HepG2 (cell line): Measurements from ENCODE around the gene NDUFA5. TPM values are rescaled to one million over a fixed set of nuclear protein-coding genes. Genes with fewer than 3 reads are reported as not detected.

Experiments used
- ATAC-seq: fragments of 200-7000 bp; cut with Tn5 transposase; 3 replicates; pipeline ENCODE4 v1.9.1; 2020; ENCODE audit warnings: mild to moderate bottlenecking, moderate library complexity
- BruUV-seq: library from RNA; stranded (reverse); fragments of 400-500 nt; replicated peaks from 2 replicates; lab custom pipeline; 2021; lab: Mats Ljungman, UMichigan
- CTCF ChIA-PET: fragments of 300-600 bp; formaldehyde crosslinking; extraction: SDS; loops from one replicate; lab custom pipeline; 2021; ENCODE audit warnings: low total read pairs, inconsistent platforms, low intra/inter-chr PET ratio; lab: Yijun Ruan, JAX
- POLR2A ChIA-PET: fragments of 350-600 bp; sonication (Branson Sonifier 250); formaldehyde crosslinking; loops from one replicate; lab custom pipeline; 2020; ENCODE audit warnings: antibody characterized with exemption, inconsistent platforms; lab: Yijun Ruan, JAX
- DNase-seq: peaks from one replicate; pipeline ENCODE4 v3.0.0-alpha.2; 2015; ENCODE audit warnings: low spot score
- FAIRE-seq: peaks from 3 replicates; lab custom pipeline; 2011; peaks lifted over from hg19 to GRCh38; lab: Jason Lieb, UNC
- H2AFZ ChIP-seq: one replicate; pipeline ENCODE4 v1.6.1; 2011; ENCODE audit warnings: low read length, inconsistent platforms
- H3K27ac ChIP-seq: fragments of 300-600 bp; 3 replicates; pipeline ENCODE4 v1.8.0; 2011; ENCODE audit warnings: mixed run types, mild to moderate bottlenecking, mixed read lengths, low read length, inconsistent platforms; ENCODE audit not compliant: insufficient read depth; ENCODE audit errors: extremely low read length
- H3K27me3 ChIP-seq, 2 experiments: fragments of 200-600 bp in 1 of 2; 2 replicates in 1 of 2; 3 replicates in 1 of 2; pipeline versions ENCODE4 v1.6.0 to v1.8.0; 2011; ENCODE audit warnings: low read length in 2 of 2, mild to moderate bottlenecking in 2 of 2, moderate library complexity in 2 of 2, inconsistent platforms in 1 of 2; ENCODE audit not compliant: insufficient read depth in 2 of 2, control insufficient read depth in 1 of 2
- H3K36me3 ChIP-seq, 2 experiments: fragments of 200-600 bp in 1 of 2; replicated peaks in 1 of 2; 2 replicates in 1 of 2; 3 replicates in 1 of 2; pipeline versions ENCODE4 v1.5.1 to v1.8.0; 2011; ENCODE audit warnings: low read length in 2 of 2, inconsistent platforms in 1 of 2; ENCODE audit not compliant: insufficient read depth in 2 of 2, control insufficient read depth in 1 of 2
- H3K4me1 ChIP-seq: 2 replicates; pipeline ENCODE4 v1.5.1; 2012; ENCODE audit warnings: low read length, inconsistent platforms; ENCODE audit not compliant: insufficient read depth
- H3K4me2 ChIP-seq: 2 replicates; pipeline ENCODE4 v1.6.0; 2011; ENCODE audit warnings: low read depth, low read length, inconsistent platforms
- H3K4me3 ChIP-seq, 3 experiments: fragments of 200-600 bp in 1 of 3; sonication (generic), shearing (Covaris generic) in 1 of 3; replicated peaks in 1 of 3; 2 replicates each; pipeline ENCODE4 v1.5.1; 2011 to 2016; ENCODE audit warnings: low read length in 3 of 3, inconsistent platforms in 2 of 3, low read depth in 2 of 3, mild to moderate bottlenecking in 2 of 3, control low read depth in 1 of 3, mixed read lengths in 1 of 3; ENCODE audit not compliant: insufficient read depth in 1 of 3
- H3K79me2 ChIP-seq: one replicate; pipeline ENCODE4 v1.6.1; 2011; ENCODE audit warnings: low read length, inconsistent platforms; ENCODE audit not compliant: insufficient read depth
- H3K9ac ChIP-seq: 2 replicates; pipeline ENCODE4 v1.6.0; 2011; ENCODE audit warnings: mild to moderate bottlenecking, low read depth, low read length, inconsistent platforms; ENCODE audit not compliant: insufficient read depth
- H3K9me3 ChIP-seq: 2 replicates; pipeline ENCODE4 v1.5.1; 2012; ENCODE audit warnings: mild to moderate bottlenecking, low read length
- H4K20me1 ChIP-seq: 2 replicates; pipeline ENCODE4 v1.6.0; 2011; ENCODE audit warnings: inconsistent platforms, mild to moderate bottlenecking, low read length, moderate library complexity; ENCODE audit not compliant: insufficient read depth
- BRF2 ChIP-seq: sonication (generic); formaldehyde crosslinking; IDR thresholded peaks from 2 replicates; pipeline ENCODE4 v1.8.1; 2022; ENCODE audit warnings: mild to moderate bottlenecking, missing genetic modification reagents
- DMAP1 ChIP-seq: IDR thresholded peaks from 2 replicates; pipeline ENCODE4 v1.6.1; 2016
- FOXA1 ChIP-seq, 2 experiments: fragments of 450-650 bp in 1 of 2; sonication (generic) in 1 of 2; formaldehyde crosslinking in 1 of 2; IDR thresholded peaks; 2 replicates each; pipeline versions ENCODE4 v1.4.0 to v1.6.1; 2016 to 2020; ENCODE audit warnings: missing genetic modification reagents in 1 of 2
- FOXA3 ChIP-seq: IDR thresholded peaks from 2 replicates; pipeline ENCODE4 v1.6.1; 2016; ENCODE audit warnings: missing genetic modification reagents, missing compliant biosample characterization
- NBN ChIP-seq: fragments of 450-650 bp; conservative IDR thresholded peaks from 2 replicates; pipeline ENCODE4 v1.6.1; 2017
- NFIB ChIP-seq: sonication (generic); formaldehyde crosslinking; IDR thresholded peaks from 2 replicates; pipeline ENCODE4 v1.9.0; 2021; ENCODE audit warnings: missing genetic modification reagents, mild to moderate bottlenecking, borderline replicate concordance
- SP5 ChIP-seq: IDR thresholded peaks from 2 replicates; pipeline ENCODE4 v1.6.1; 2016; ENCODE audit warnings: low read depth, borderline replicate concordance
- SRY ChIP-seq: sonication (generic); formaldehyde crosslinking; IDR thresholded peaks from 2 replicates; pipeline ENCODE4 v1.8.0; 2022; ENCODE audit warnings: mild to moderate bottlenecking, missing genetic modification reagents
- ZFP91 ChIP-seq: sonication (generic); formaldehyde crosslinking; IDR thresholded peaks from 2 replicates; pipeline ENCODE4 v1.9.0; 2022; ENCODE audit warnings: missing genetic modification reagents, mild to moderate bottlenecking, borderline replicate concordance
- ZFX ChIP-seq: sonication (generic); formaldehyde crosslinking; IDR thresholded peaks from 2 replicates; pipeline ENCODE4 v1.4.0; 2020; ENCODE audit warnings: mild to moderate bottlenecking, low read depth, missing genetic modification reagents, moderate library complexity
- ZFY ChIP-seq: sonication (generic); formaldehyde crosslinking; IDR thresholded peaks from 2 replicates; pipeline ENCODE4 v1.4.0; 2020; ENCODE audit warnings: missing genetic modification reagents
- ZNF292 ChIP-seq: sonication (generic); formaldehyde crosslinking; IDR thresholded peaks from 2 replicates; pipeline ENCODE4 v1.8.1; 2022; ENCODE audit warnings: mild to moderate bottlenecking, low read depth, missing genetic modification reagents, borderline replicate concordance
- ZNF331 ChIP-seq: sonication (generic); formaldehyde crosslinking; IDR thresholded peaks from 2 replicates; pipeline ENCODE4 v1.4.0; 2020; ENCODE audit warnings: missing genetic modification reagents
- ZNF441 ChIP-seq: sonication (generic); formaldehyde crosslinking; IDR thresholded peaks from 2 replicates; pipeline ENCODE4 v1.7.0; 2021; ENCODE audit warnings: missing genetic modification reagents, borderline replicate concordance
- ZNF646 ChIP-seq: sonication (generic); formaldehyde crosslinking; IDR thresholded peaks from 2 replicates; pipeline ENCODE4 v1.9.0; 2021; ENCODE audit warnings: mild to moderate bottlenecking, missing genetic modification reagents
- ZNF740 ChIP-seq: sonication (generic); formaldehyde crosslinking; IDR thresholded peaks from 2 replicates; pipeline ENCODE4 v1.4.0; 2020; ENCODE audit warnings: missing genetic modification reagents
- WGBS: methylation state at CpG from one replicate; pipeline ENCODE4 v1.1.6; 2017; ENCODE audit warnings: low lambda C conversion rate; 5-methylcytosine and 5-hydroxymethylcytosine counted together
- in situ Hi-C: cut with HindIII; loops from 2 replicates; pipeline ENCODE4 v1.10.0; 2017; ENCODE audit warnings: low pct_unique_long_range_greater_than_20kb; ENCODE audit not compliant: extremely low pct_ligation_motif_present
- intact Hi-C: fragments of 100-400 bp; cut with micrococcal nuclease; formaldehyde crosslinking; loops from one replicate; pipeline ENCODE4 v1.10.0; 2022; ENCODE audit not compliant: unreplicated experiment
- polyA plus RNA-seq, 8 experiments: library from polyadenylated mRNA; depleted of rRNA in 3 of 8; stranded (reverse) in 7 of 8; unstranded in 1 of 8; fragments of >200 nt; fragmentation: Illumina TruSeq in 4 of 8; extraction: Trizol in 4 of 8; gene quantifications; 2 replicates each; pipeline versions ENCODE4 v1.2.1 to v1.2.3, GENCODE V29; 2011 to 2016; ENCODE audit warnings: low read depth in 4 of 8, missing spikeins in 1 of 8, mixed read lengths in 1 of 8; ENCODE audit not compliant: insufficient read depth in 1 of 8
- total RNA-seq, 5 experiments: library from RNA; depleted of rRNA; stranded (reverse); fragments of >200 nt; fragmentation: Illumina TruSeq; extraction: Trizol; gene quantifications; 2 replicates each; pipeline ENCODE4 v1.2.3, GENCODE V29; 2016; ENCODE audit warnings: low read depth in 1 of 5

Gene NDUFA5
- total and polyA plus RNA-seq, 2 of the 13 experiments (the other 11 are each of a cell fraction or from before 2014, with no cell fraction given): 16.9 to 55.9 TPM

GRCh38 chr7:123594813-123595241 is 37.2 kb upstream of the NDUFA5 start:
- BruUV-seq: no TSS peak

More at GRCh38 chr7:123594813-123595241, 37.2 kb upstream of the NDUFA5 start:
- ChIA-PET POLR2A (no interaction called here), CTCF (no interaction called here)
- peak overlapping the region; percentile 21 for H3K4me2 ChIP-seq
- no peak overlapping the region for H3K9ac ChIP-seq
- TF ChIP-seq SRY (CRISPR knock-in tag) (no peak), ZNF292 (CRISPR knock-in tag) (no peak), ZFX (CRISPR knock-in tag) (0 out of 2 replicates have a peak, but pooled peaks have one; percentile 29), ZNF740 (CRISPR knock-in tag) (0 out of 2 replicates have a peak, but pooled peaks have one; percentile 35), SP5 (peak; percentile 22; the same call in 1 of the 2 replicates), ZNF646 (no peak), ZFY (CRISPR knock-in tag) (peak; percentile 32; the same call in 1 of the 2 replicates), FOXA3 (CRISPR knock-in tag) (peak; percentile 61), FOXA1 (IDR thresholded peaks at IDR 0.05) (no peak), FOXA1 (CRISPR knock-in tag; IDR thresholded peaks at IDR 0.05) (peak; percentile 81), NBN (no peak), DMAP1 (no peak), ZFP91 (CRISPR knock-in tag) (no peak), ZNF331 (CRISPR knock-in tag) (peak; percentile 99), ZNF441 (CRISPR knock-in tag) (0 out of 2 replicates have a peak, but pooled peaks have one; percentile 26), BRF2 (CRISPR knock-in tag) (no peak), NFIB (CRISPR knock-in tag) (no peak)
- no peaks in the 10 kb centered on the region for H3K4me1 ChIP-seq
- H2AFZ ChIP-seq: no peak overlapping the region
- H4K20me1 ChIP-seq: no peaks in the 10 kb centered on the region
- ATAC-seq (peak; percentile 67), DNase-seq (peak; percentile 59), FAIRE-seq (no peak)
- H3K79me2 ChIP-seq: no peaks in the 10 kb centered on the region
- no peaks in the 10 kb centered on the region for H3K27me3 ChIP-seq
- H3K9me3 ChIP-seq: no peaks in the 10 kb centered on the region
- H3K4me3 ChIP-seq: no peak overlapping the region
- intact Hi-C loops: no loop called here
- H3K36me3 ChIP-seq: no peaks in the 10 kb centered on the region
- H3K27ac ChIP-seq: no peak overlapping the region
- in situ Hi-C loops: no loop called here
- 0% methylated on average over 2 of the region's 10 CpGs for WGBS
